HG02588 (cell line): ENCODE measurements around the gene NPIPA3.
"Not testable (repeated sequence)": the region's sequence is repeated elsewhere in the genome, so short reads cannot be mapped to it uniquely, and the experiment has no call there.

ENCODE experiments used
- ATAC-seq: cut with Tn5 transposase; IDR thresholded peaks from one replicate; pipeline ENCODE4 v1.9.1; 2021; ENCODE audit warnings: mild to moderate bottlenecking, moderate library complexity; ENCODE audit not compliant: unreplicated experiment

The NPIPA3 gene

DNA sequence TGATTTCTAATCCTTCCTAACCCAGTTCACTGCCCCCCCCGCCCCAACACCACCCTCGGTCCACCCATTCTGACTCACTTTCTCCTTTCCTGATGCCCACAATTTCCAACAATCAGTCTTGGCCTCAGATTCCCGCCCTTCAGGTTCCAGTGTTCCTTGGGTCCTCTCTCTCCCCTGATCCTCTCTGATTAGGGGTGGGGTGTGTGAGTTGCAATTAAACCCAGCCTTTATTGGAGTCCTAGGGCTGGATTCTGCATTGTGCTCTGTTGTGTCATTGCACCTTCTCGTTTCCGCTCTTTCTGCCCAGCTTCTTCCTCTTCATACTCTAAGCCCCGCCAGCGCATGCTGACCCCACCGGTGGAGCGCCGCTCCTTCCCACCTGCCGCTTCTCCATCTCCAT, 38.6 kb downstream of the NPIPA3 start:
- not testable (repeated sequence) for ATAC-seq

DNA sequence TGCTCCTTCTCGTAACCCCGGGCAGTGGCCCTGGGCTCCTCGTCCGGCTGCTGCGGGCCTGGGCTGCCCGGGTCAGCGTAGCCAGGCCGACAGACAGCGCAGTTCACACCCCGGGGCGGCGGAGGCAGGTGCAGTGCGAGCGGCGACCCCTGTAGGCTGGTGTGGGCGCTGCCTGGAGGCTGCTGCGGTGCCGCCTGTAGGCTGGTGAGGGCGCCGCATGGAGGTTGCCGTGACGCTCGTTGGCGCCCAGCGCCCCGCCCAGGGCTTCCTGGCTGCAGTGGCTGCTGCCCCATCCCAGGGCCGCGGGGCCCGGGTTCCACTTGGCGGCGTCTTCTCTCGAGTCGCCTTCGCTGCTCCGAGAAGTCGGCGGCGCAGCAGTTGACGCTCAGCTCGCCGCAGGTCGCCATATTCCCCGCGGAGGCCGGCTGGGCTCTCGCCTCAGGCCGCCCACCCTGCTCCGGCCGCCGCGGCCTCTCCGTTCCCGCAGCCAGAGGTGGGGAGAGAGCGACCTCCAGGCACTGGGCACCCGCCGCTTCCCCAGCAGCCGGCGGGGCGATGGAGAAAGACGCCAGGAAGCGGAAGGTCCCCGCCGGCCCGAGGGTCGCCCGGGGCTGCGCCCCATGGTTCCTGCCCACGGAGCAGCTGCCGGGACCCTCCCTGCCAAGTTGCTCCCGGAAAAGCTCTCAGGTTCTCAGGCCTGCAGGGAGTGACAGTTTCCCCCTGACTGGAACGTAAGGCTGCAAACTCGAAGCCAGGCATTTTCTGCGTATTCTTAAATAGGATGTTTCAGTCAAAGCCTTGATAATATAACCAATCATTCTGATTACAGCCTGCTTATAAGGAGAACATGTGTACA, 39.3 kb downstream of the NPIPA3 start, which contains the start of gene NPIPA2:
Gene NPIPA2, plus strand, starts transcription at position 261 of the 856 bp plus-strand sequence. CDS start 5,533 bp downstream, outside the sequence.
- ATAC-seq: peak; percentile 97

DNA sequence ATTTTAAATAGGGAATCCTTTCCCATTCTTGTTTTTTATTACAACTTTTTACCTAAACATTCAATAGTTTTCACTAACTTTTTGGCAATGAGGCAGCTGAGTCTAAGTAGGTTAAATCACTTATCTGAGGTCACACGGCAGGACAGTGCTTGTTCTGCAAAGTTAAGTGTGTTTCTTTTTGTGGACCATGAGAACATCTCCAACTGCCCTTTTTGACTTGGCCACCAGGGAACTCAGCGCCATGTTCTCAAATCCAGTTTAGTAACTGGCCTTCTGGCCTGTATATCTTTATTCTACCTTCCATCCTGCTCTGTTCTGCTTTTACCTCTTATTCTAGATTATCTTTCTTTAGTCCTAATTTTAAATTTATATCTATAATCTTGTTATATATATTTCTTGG, 70.4 kb downstream of the NPIPA3 start:
- ATAC-seq: not testable (repeated sequence)

DNA sequence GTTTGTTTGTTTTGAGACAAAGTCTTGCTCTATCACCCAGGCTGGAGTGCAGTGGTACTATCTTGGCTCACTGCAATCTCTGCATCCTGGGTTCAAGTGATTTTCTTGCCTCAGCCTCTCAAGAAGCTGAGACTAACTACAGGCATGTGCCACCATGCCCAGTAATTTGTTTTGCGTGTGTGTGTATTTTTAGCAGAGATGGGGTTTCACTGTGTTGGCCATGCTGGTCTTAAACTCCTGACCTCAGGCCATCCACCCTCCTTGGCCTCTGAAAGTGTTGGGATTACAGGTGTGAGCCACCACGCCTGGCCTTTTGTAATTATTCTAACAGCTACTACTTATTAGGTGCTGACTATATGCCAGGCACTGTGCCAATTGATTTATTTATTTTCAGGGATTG, 72.4 kb downstream of the NPIPA3 start:
- ATAC-seq: not testable (repeated sequence)
